Measurements from ENCODE around the gene TENM3.
"Not testable (repeated sequence)": the region's sequence is repeated elsewhere in the genome, so short reads cannot be mapped to it uniquely, and the experiment has no call there.

TENM3 gene

GRCh38 chr4:182809417-182810102 lies 566.4 kb downstream of the TENM3 start:
- no peaks in the 10 kb centered on the region for H3K36me3 ChIP-seq (ENCODE audit: control insufficient read depth in 2 of 2, insufficient read depth in 2 of 2, low read length in 2 of 2)
- H3K27me3 ChIP-seq (ENCODE audit: control insufficient read depth in 2 of 2, insufficient read depth in 2 of 2, low read length in 2 of 2): peaks cover 0 to 4% of the 10 kb centered on the region in 2 donors
- H3K9ac ChIP-seq (ENCODE audit: low read depth in 1 of 2, low read length in 2 of 2): no peak overlapping the region
- H3K4me3 ChIP-seq (ENCODE audit: low read length in 2 of 2): no peak overlapping the region
- H3K9me3 ChIP-seq (ENCODE audit: control insufficient read depth in 2 of 2, low read length in 2 of 2): peaks cover 0 to 9% of the 10 kb centered on the region in 2 donors
- no peak overlapping the region for H3K27ac ChIP-seq (ENCODE audit: low read depth in 2 of 2, low read length in 2 of 2)
- H3K4me1 ChIP-seq (ENCODE audit: control insufficient read depth in 2 of 2, insufficient read depth in 2 of 2, low read length in 2 of 2): no peaks in the 10 kb centered on the region

- Histone ChIP-seq H3K9ac (ENCODE audit: low read depth in 1 of 2, low read length in 2 of 2) (no peak overlapping the region), H3K9me3 (ENCODE audit: control insufficient read depth in 2 of 2, low read length in 2 of 2) (peaks cover 0 to 9% of the 10 kb centered on the region in 2 donors), H3K4me3 (ENCODE audit: low read length in 2 of 2) (no peak overlapping the region), H3K4me1 (ENCODE audit: control insufficient read depth in 2 of 2, insufficient read depth in 2 of 2, low read length in 2 of 2) (no peaks in the 10 kb centered on the region), H3K36me3 (ENCODE audit: control insufficient read depth in 2 of 2, insufficient read depth in 2 of 2, low read length in 2 of 2) (no peaks in the 10 kb centered on the region), H3K27me3 (ENCODE audit: control insufficient read depth in 2 of 2, insufficient read depth in 2 of 2, low read length in 2 of 2) (peaks cover 0 to 4% of the 10 kb centered on the region in 2 donors), H3K27ac (ENCODE audit: low read depth in 2 of 2, low read length in 2 of 2) (no peak overlapping the region)
These were observed 567.0 kb downstream of the TENM3 start for GRCh38 chr4:182810103-182810615.

- no peak overlapping the region for H3K4me3 ChIP-seq (ENCODE audit: low read length in 2 of 2)
- no peak overlapping the region for H3K9ac ChIP-seq (ENCODE audit: low read depth in 1 of 2, low read length in 2 of 2)
- H3K27ac ChIP-seq (ENCODE audit: low read depth in 2 of 2, low read length in 2 of 2): no peak overlapping the region
- peaks cover 0 to 9% of the 10 kb centered on the region in 2 donors for H3K9me3 ChIP-seq (ENCODE audit: control insufficient read depth in 2 of 2, low read length in 2 of 2)
- no peaks in the 10 kb centered on the region for H3K36me3 ChIP-seq (ENCODE audit: control insufficient read depth in 2 of 2, insufficient read depth in 2 of 2, low read length in 2 of 2)
- H3K27me3 ChIP-seq (ENCODE audit: control insufficient read depth in 2 of 2, insufficient read depth in 2 of 2, low read length in 2 of 2): no peaks in the 10 kb centered on the region
- no peaks in the 10 kb centered on the region for H3K4me1 ChIP-seq (ENCODE audit: control insufficient read depth in 2 of 2, insufficient read depth in 2 of 2, low read length in 2 of 2)
These were observed 569.7 kb downstream of the TENM3 start for GRCh38 chr4:182812916-182813315.

GRCh38 chr4:182814065-182814464 lies 570.9 kb downstream of the TENM3 start:
- H3K9ac ChIP-seq (ENCODE audit: low read depth in 1 of 2, low read length in 2 of 2); H3K27me3 ChIP-seq (ENCODE audit: control insufficient read depth in 2 of 2, insufficient read depth in 2 of 2, low read length in 2 of 2); H3K4me3 ChIP-seq (ENCODE audit: low read length in 2 of 2); H3K4me1 ChIP-seq (ENCODE audit: control insufficient read depth in 2 of 2, insufficient read depth in 2 of 2, low read length in 2 of 2); H3K9me3 ChIP-seq (ENCODE audit: control insufficient read depth in 2 of 2, low read length in 2 of 2); H3K27ac ChIP-seq (ENCODE audit: low read depth in 2 of 2, low read length in 2 of 2); H3K36me3 ChIP-seq (ENCODE audit: control insufficient read depth in 2 of 2, insufficient read depth in 2 of 2, low read length in 2 of 2): not testable (repeated sequence)

GRCh38 chr4:182818926-182819730 lies 575.9 kb downstream of the TENM3 start:
- no peaks in the 10 kb centered on the region for H3K27me3 ChIP-seq (ENCODE audit: control insufficient read depth in 2 of 2, insufficient read depth in 2 of 2, low read length in 2 of 2)
- H3K9me3 ChIP-seq (ENCODE audit: control insufficient read depth in 2 of 2, low read length in 2 of 2): no peaks in the 10 kb centered on the region
- no peak overlapping the region for H3K27ac ChIP-seq (ENCODE audit: low read depth in 2 of 2, low read length in 2 of 2)
- H3K4me3 ChIP-seq (ENCODE audit: low read length in 2 of 2): no peak overlapping the region
- H3K4me1 ChIP-seq (ENCODE audit: control insufficient read depth in 2 of 2, insufficient read depth in 2 of 2, low read length in 2 of 2): no peaks in the 10 kb centered on the region
- no peaks in the 10 kb centered on the region for H3K36me3 ChIP-seq (ENCODE audit: control insufficient read depth in 2 of 2, insufficient read depth in 2 of 2, low read length in 2 of 2)
- no peak overlapping the region for H3K9ac ChIP-seq (ENCODE audit: low read depth in 1 of 2, low read length in 2 of 2)

GRCh38 chr4:182819751-182820150 lies 576.5 kb downstream of the TENM3 start:
- no peak overlapping the region for H3K4me3 ChIP-seq (ENCODE audit: low read length in 2 of 2)
- no peaks in the 10 kb centered on the region for H3K9me3 ChIP-seq (ENCODE audit: control insufficient read depth in 2 of 2, low read length in 2 of 2)
- H3K4me1 ChIP-seq (ENCODE audit: control insufficient read depth in 2 of 2, insufficient read depth in 2 of 2, low read length in 2 of 2): no peaks in the 10 kb centered on the region
- H3K9ac ChIP-seq (ENCODE audit: low read depth in 1 of 2, low read length in 2 of 2): no peak overlapping the region
- H3K27me3 ChIP-seq (ENCODE audit: control insufficient read depth in 2 of 2, insufficient read depth in 2 of 2, low read length in 2 of 2): no peaks in the 10 kb centered on the region
- no peak overlapping the region for H3K27ac ChIP-seq (ENCODE audit: low read depth in 2 of 2, low read length in 2 of 2)
- H3K36me3 ChIP-seq (ENCODE audit: control insufficient read depth in 2 of 2, insufficient read depth in 2 of 2, low read length in 2 of 2): no peaks in the 10 kb centered on the region

- H3K27me3 ChIP-seq (ENCODE audit: control insufficient read depth in 2 of 2, insufficient read depth in 2 of 2, low read length in 2 of 2): no peaks in the 10 kb centered on the region
- no peaks in the 10 kb centered on the region for H3K36me3 ChIP-seq (ENCODE audit: control insufficient read depth in 2 of 2, insufficient read depth in 2 of 2, low read length in 2 of 2)
- H3K9me3 ChIP-seq (ENCODE audit: control insufficient read depth in 2 of 2, low read length in 2 of 2): no peaks in the 10 kb centered on the region
- H3K4me1 ChIP-seq (ENCODE audit: control insufficient read depth in 2 of 2, insufficient read depth in 2 of 2, low read length in 2 of 2): no peaks in the 10 kb centered on the region
- H3K27ac ChIP-seq (ENCODE audit: low read depth in 2 of 2, low read length in 2 of 2): no peak overlapping the region
- H3K9ac ChIP-seq (ENCODE audit: low read depth in 1 of 2, low read length in 2 of 2): no peak overlapping the region
- H3K4me3 ChIP-seq (ENCODE audit: low read length in 2 of 2): no peak overlapping the region
These were observed 579.4 kb downstream of the TENM3 start for GRCh38 chr4:182822554-182822953.

GRCh38 chr4:182823576-182823975 lies 580.4 kb downstream of the TENM3 start:
- no peak overlapping the region for H3K27ac ChIP-seq (ENCODE audit: low read depth in 2 of 2, low read length in 2 of 2)
- H3K27me3 ChIP-seq (ENCODE audit: control insufficient read depth in 2 of 2, insufficient read depth in 2 of 2, low read length in 2 of 2): no peaks in the 10 kb centered on the region
- no peak overlapping the region for H3K4me3 ChIP-seq (ENCODE audit: low read length in 2 of 2)
- H3K9ac ChIP-seq (ENCODE audit: low read depth in 1 of 2, low read length in 2 of 2): no peak overlapping the region
- H3K36me3 ChIP-seq (ENCODE audit: control insufficient read depth in 2 of 2, insufficient read depth in 2 of 2, low read length in 2 of 2): no peaks in the 10 kb centered on the region
- no peaks in the 10 kb centered on the region for H3K9me3 ChIP-seq (ENCODE audit: control insufficient read depth in 2 of 2, low read length in 2 of 2)
- no peaks in the 10 kb centered on the region for H3K4me1 ChIP-seq (ENCODE audit: control insufficient read depth in 2 of 2, insufficient read depth in 2 of 2, low read length in 2 of 2)

GRCh38 chr4:182825003-182825402 lies 581.8 kb downstream of the TENM3 start:
- Histone ChIP-seq H3K27ac (ENCODE audit: low read depth in 2 of 2, low read length in 2 of 2) (no peak overlapping the region), H3K9ac (ENCODE audit: low read depth in 1 of 2, low read length in 2 of 2) (no peak overlapping the region), H3K9me3 (ENCODE audit: control insufficient read depth in 2 of 2, low read length in 2 of 2) (no peaks in the 10 kb centered on the region), H3K27me3 (ENCODE audit: control insufficient read depth in 2 of 2, insufficient read depth in 2 of 2, low read length in 2 of 2) (no peaks in the 10 kb centered on the region), H3K36me3 (ENCODE audit: control insufficient read depth in 2 of 2, insufficient read depth in 2 of 2, low read length in 2 of 2) (no peaks in the 10 kb centered on the region), H3K4me3 (ENCODE audit: low read length in 2 of 2) (no peak overlapping the region), H3K4me1 (ENCODE audit: control insufficient read depth in 2 of 2, insufficient read depth in 2 of 2, low read length in 2 of 2) (no peaks in the 10 kb centered on the region)

- Histone ChIP-seq H3K9ac (ENCODE audit: low read depth in 1 of 2, low read length in 2 of 2) (no peak overlapping the region), H3K27me3 (ENCODE audit: control insufficient read depth in 2 of 2, insufficient read depth in 2 of 2, low read length in 2 of 2) (no peaks in the 10 kb centered on the region), H3K9me3 (ENCODE audit: control insufficient read depth in 2 of 2, low read length in 2 of 2) (no peaks in the 10 kb centered on the region), H3K36me3 (ENCODE audit: control insufficient read depth in 2 of 2, insufficient read depth in 2 of 2, low read length in 2 of 2) (no peaks in the 10 kb centered on the region), H3K4me1 (ENCODE audit: control insufficient read depth in 2 of 2, insufficient read depth in 2 of 2, low read length in 2 of 2) (no peaks in the 10 kb centered on the region), H3K27ac (ENCODE audit: low read depth in 2 of 2, low read length in 2 of 2) (no peak overlapping the region), H3K4me3 (ENCODE audit: low read length in 2 of 2) (no peak overlapping the region)
These were observed 582.6 kb downstream of the TENM3 start for GRCh38 chr4:182825786-182826185.

All from mucosa of rectum (tissue), 2 donors.